ENCODE data around the gene LEAP2.

Gene LEAP2

DNA sequence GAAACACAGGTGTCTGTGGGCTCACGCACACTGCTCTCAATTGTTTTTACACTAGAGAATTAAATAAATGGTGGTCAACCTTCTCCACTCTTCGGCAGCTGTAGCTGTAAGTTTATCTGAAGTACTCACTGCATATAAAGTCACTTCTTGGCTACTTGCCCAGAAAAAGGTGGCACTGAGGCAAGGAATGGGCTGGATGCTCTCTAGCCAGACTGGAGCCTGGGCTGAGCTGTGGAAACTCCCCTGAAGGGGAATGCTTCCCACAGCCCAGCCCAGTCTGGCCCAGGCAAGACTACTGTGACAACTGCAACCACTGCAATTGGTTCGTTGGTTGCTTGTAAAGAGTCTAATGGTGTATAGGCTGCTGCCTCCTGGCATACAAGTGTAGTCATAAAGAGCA is 4.5 kb downstream of the LEAP2 start:
- DNase-seq (ENCODE audit: low spot score), result no peak

DNA sequence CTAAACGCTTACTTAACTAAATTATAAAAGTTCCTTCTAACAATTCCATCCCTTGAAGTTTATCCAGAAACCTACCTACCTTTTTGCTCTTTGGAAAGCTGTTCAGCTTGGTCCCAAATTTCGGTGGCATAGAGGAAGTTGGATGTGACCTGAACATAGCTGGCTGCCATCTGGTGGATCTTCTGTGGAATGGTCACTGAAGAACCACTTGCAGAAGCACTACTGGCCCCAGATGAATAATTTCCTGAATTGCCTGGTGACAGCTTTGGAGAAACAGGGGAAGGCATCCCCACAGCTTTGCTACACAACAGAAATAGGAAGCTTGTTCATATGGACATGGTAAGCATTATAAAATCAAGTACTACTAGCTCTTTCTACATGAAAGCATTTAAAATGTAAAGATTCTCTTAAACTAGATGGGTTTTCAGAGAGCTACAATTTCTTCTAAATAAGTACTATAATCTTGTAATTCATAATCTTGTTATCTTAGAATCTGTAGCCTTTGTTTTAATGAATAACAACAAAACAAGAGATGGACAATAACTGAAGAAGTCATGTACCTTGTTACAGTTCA is 9.9 kb downstream of the LEAP2 start:
- peak; percentile 38 for DNase-seq (ENCODE audit: low spot score)

DNA sequence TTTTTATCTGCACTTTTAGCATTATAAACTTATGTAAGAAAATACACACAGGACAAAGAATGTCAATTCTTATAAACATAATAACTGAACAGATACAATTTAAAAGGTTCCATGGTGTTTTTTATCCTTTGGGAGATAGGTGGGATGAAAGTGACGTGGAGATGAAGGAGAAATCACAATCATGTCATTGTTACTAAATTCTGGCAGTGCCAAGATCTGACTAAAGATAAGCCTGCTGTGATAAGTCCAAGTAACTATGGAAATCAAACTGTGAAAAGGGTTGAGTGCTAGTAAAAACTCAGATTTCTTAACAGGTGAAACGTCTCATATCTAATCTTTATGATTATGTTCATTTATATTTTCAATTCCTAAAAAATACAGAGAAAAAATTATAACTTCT is 11.1 kb downstream of the LEAP2 start:
- DNase-seq (ENCODE audit: low spot score), result no peak

DNA sequence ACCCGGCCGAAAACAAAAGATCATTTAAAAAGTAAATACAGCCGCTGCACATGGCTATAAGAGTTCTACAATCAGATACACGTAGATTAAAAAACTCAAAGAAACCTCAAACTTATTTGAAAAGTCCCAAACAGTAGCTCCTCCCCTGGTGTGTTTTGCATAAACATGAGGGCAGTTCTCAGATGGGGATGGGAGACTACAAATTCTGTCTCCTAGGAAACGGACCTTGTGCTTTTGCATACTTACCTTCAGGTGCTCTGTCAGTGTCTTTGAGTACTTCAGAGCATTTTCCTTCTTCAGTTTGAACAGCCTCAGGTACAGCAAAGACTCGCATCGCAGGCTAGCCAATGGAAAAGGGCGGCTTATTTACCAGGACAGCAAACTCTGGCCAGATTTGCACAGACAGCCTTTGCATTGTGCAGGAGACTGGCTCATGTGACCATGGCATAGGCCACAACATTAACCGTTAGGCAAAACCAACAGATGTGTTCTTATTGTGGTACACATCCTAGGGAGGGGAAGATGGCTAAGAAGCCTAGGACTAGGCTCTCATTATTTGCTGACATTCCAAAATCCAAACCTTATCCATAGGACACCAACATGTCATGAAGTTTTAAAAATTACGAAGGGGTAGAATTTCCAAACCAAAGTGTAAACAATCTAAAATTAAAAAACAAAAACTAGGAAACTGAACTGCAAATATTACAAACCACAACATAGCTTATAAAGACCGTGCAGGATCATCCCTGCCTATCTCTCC is 12.8 kb downstream of the LEAP2 start:
- DNase-seq (ENCODE audit: low spot score), result no peak

DNA sequence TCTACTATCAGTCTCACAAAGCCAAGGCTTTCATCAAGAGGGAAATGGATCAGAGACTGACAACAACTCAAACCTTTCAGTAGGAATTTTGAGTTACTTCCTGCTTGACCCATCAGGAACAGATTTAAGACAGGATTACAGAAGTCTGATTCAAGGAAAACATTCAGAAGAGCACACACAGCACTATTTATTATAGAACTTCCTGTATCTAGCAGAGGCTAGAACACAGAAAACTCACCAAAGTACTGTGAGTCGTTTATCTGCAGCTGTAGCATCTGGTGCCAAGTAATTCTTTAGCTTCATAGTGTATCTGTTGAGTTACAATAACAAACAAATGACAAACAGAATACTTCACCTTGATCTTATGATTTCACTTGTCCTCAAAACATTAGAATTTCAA is 13.8 kb downstream of the LEAP2 start:
- no peak for DNase-seq (ENCODE audit: low spot score)

DNA sequence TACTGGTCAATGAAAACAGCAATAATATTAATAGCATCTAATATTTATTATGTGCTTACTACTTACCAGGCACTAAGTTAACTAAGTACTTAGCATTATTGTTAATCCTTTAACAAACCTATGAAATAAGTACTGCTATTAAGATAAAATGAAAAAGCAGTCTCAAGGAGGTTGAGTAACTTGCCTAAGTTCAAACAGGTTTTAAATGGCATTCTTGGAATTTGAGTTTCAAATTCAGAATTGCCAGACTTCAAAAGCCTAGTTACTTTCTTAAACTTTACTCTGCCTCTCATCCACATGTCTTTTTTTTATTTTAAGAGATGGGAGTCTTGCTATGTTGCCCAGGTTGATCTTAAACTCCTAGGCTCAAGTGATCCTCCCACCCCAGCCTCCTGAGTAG is 16.0 kb downstream of the LEAP2 start:
- no peak for DNase-seq (ENCODE audit: low spot score)

DNA sequence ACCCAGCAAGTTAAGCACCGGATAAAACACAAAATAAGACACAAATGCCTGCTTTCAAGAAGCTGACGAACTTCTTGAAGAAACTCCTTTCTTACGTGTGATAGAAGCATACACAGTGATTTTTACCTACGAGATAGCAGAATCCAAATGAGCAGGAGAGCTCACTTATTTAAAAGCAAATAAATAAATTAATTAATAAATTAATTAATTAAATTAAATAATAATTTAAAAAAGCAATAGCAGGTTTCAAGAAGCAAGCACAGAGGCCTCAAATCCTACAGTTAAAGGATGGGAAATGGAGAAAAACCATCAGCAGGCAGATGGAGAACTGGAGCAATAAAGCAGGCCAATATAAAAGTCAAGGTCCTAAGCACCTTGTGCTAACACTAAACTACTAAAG is 17.3 kb downstream of the LEAP2 start:
- DNase-seq (ENCODE audit: low spot score), result no peak

DNA sequence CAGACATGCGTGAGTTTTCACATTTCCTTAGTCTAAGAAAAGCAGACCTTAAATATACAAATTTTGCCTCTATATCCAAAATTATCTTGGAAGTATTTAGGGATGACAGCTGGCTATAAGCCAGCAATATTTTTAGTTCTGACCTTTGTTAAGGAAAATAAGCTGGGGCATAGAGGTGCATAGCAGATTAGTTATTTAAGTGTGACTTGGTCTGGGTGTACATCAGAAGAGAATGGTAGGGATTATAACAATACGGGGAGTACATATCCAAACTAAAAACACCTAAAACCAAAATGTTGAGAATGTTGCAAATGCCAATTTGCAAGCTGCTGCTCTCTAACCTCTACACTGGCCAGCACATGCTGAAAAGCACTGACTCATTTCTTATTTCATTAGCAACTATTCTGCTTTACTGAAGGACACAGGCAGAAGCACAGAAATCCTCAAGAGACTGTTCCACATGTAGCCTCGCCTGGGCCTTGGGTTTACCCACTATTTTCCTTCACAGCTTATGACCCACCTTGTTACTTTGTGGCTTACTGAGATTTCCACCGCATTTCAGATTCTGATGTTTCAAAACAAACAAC is 22.3 kb downstream of the LEAP2 start:
- DNase-seq (ENCODE audit: low spot score), result no peak

DNA sequence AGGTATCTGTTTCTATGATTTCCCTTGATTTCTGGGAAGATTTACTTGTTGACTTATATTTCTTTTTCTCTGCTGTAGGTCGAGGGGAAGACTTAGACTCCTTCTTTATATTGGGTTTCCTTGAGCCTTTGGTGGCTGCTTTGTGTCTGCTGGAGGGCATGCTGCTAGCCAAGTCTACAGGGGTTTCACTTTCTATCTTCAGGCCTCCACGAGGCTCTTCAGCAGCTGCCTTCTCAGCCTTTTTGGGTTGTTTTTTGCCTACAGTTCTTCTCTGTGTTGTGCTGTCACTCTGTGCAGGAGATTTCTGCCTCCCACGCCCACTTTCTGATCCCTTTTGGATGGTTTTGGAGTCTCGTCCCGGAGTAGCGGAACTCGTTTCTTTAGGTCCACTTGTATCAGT is 23.2 kb downstream of the LEAP2 start:
- DNase-seq (ENCODE audit: low spot score), result no peak

DNA sequence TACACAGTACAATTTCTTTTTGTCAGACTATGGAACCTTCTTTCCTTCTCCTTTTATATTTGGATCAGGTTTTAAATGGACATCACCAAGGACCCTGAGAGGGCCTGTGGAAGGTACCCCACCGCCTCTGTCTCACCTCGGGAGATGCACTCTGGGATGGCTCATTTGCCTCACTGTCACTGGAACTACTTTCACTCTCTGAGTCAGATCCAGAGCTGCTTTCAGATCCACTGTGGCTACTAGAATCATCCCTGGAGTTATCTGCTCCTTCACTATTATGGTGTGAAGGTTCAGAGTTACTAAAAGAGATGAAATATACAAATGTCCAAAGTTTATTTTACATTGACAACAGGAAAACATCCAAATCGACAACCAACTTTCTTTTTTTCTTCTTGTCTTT is 24.6 kb downstream of the LEAP2 start:
- DNase-seq (ENCODE audit: low spot score), result no peak

DNA sequence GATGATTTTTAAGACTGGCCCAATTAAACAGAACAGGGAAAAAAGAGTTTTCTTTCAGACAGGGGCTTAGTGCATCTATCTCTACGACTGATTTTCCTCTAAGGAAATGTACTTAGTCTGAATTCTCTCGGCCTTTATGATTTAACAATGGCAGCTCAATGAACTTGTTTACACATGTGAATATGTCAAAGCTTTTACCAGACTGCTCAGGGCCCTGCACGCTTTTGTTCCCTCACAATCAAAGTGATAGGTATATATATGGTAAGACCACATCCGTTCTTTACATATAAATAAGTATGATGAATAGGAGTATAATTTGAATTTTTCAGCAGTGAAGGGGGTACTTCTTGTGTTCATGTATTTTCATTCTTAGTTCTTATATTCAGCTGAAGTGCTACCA is 27.6 kb downstream of the LEAP2 start:
- no peak for DNase-seq (ENCODE audit: low spot score)

DNA sequence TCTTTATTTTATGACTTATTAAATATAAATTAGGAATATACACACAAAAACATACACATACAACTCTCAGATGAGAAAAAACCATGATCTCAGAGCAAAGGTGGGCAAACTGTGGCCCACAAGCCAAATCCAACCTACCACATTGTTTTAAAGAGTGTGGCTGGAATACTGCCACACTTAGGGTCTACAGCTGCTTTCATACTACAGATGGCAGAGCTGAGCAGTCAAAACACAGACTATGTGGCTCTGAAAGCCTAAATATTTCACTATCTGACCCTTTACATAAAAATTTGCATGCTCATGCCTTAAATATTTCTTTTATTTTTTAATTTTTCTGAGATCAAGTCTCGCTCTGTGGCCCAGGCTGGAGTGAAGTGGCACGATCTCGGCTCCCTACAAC is 28.3 kb downstream of the LEAP2 start:
- DNase-seq (ENCODE audit: low spot score), result no peak

DNA sequence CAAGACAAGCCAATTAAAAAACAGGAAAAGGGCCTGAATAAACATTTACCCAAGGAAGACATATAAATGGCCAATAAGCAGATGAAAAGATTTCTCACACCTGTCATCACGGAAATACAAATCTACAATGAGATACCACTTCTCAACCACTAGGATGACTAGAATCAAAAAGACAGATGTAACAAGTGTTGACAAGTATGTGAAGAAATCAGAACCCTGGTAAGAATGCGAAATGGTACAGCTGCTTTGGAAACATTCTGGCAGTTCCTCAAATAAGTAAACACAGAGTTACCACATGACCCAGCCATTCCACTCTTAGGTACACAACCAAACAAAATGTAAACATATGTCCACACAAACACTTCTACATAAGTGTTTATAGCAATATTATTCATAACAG is 32.5 kb downstream of the LEAP2 start:
- DNase-seq (ENCODE audit: low spot score), result no peak

DNA sequence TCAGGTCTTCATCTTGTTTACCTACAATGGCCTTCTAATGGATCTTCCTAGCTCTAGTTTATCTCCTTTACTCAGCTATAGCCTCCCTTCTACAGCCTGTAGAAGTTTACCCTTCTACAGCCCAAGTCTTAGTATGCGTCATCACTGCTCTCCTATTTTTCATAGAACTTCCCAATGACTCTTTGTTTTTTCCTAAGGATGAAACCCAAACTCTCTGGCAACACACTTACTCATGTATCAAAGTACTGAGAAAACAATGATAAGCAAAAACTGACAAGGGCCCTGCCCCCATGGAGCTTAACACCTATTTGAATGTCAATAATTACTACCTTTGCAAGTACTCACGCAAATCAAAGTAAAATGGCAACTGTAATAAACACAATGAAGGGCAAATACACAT is 33.7 kb downstream of the LEAP2 start:
- no peak for DNase-seq (ENCODE audit: low spot score)

DNA sequence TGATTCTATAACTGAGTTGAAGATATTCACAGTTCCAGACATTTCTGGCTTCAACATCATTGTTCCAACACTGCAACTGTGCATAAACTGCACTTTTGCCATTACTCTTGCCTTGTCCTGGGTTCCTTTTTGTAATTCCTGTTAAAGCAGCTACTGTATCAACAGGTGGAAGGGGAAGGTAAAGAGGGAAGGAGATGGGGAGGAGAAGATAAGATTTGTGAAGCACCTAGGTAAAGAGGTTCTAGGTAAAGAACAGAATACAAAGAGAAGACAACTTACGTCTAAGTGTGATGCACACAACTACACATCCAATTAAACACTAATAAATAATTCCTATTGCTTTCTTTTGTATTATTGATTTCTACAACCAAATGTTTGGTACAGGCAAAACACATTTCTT is 36.2 kb downstream of the LEAP2 start:
- DNase-seq (ENCODE audit: low spot score), result no peak

DNA sequence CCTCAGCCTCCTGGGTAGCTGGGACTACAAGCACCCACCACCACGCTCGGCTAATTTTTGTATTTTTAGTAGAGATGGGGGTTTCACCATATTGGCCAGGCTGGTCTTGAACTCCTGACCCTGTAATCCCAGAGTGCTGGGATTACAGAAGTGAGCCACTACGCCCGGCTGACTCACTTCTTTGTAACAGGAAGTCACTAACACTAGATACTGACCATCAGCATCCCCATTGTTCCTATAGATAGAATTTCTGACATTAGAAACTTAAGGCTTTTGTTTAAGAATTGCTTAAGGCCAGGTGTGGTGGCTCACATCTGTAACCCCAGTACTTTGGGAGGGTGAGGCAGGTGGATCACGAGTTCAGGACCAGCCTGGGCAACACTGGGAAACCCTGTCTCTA is 42.2 kb downstream of the LEAP2 start:
- no peak for DNase-seq (ENCODE audit: low spot score)

DNA sequence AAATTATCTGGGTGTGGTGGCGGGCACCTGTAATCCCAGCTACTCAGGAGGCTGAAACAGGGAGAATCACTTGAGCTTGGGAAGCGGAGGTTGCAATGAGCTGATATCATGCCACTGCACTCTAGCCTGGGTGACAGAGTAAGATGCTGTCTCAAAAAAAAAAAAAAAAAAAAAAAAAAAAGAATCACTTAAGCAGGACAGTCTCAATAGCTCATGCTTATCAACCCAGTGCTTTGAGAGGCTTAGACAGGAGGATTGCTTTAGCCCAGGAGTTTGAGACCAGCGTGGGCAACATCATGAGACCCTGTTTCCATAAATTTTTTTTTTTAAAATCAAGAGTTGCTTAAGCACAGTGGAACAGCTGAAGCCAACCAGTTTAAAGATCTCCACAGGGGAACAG is 42.6 kb downstream of the LEAP2 start:
- no peak for DNase-seq (ENCODE audit: low spot score)

Measured in hepatic stellate cell (primary cell).